Cardiac fibroblast (primary cell): ENCODE data around the gene ALDH7A1.
A peak's percentile ranks its signal among the peaks of the same experiment; 100 is the strongest.
"Not testable (repeated sequence)": the region's sequence is repeated elsewhere in the genome, so short reads cannot be mapped to it uniquely, and the experiment has no call there.

Experiments
- DNase-seq, 2 donors: peaks; one replicate each; pipeline versions ENCODE4 v3.0.0 to v3.0.0-alpha.2; 2010; ENCODE audit warnings: low read depth in 2 of 2
- H3K4me3 ChIP-seq, 2 donors: replicated peaks in 1 of 2; 1 replicate in 1 of 2; 2 replicates in 1 of 2; pipeline ENCODE4 v1.5.1; 2011; ENCODE audit warnings: low read depth in 2 of 2, low read length in 2 of 2, mild to moderate bottlenecking in 2 of 2, moderate library complexity in 1 of 2
- TF ChIP-seq, protein P1 (sequence below): IDR thresholded peaks from one replicate; pipeline ENCODE4 v1.5.1; 2011; ENCODE audit warnings: low read depth, mild to moderate bottlenecking, low read length, inconsistent platforms

The ALDH7A1 gene

DNA sequence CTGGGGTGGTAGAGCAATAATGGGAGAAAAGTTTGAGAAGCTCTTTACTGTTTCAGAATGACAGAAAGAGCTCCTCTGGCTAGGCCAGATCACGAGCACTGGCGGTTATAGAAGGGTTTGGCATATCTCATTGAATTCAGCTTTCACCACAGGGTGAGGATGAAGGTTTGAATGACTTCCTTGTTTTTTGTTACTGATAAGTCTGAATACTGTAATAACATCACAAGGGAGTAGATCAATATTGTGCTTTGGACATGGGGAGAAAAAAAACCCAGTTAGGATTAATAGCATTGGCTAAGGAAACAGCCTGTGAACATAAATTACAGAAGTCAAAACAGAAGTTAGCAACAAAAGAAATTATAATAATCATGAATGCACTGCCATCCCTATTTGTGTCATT, 15.1 kb upstream of the ALDH7A1 start:
- TF ChIP-seq, protein P1, sequence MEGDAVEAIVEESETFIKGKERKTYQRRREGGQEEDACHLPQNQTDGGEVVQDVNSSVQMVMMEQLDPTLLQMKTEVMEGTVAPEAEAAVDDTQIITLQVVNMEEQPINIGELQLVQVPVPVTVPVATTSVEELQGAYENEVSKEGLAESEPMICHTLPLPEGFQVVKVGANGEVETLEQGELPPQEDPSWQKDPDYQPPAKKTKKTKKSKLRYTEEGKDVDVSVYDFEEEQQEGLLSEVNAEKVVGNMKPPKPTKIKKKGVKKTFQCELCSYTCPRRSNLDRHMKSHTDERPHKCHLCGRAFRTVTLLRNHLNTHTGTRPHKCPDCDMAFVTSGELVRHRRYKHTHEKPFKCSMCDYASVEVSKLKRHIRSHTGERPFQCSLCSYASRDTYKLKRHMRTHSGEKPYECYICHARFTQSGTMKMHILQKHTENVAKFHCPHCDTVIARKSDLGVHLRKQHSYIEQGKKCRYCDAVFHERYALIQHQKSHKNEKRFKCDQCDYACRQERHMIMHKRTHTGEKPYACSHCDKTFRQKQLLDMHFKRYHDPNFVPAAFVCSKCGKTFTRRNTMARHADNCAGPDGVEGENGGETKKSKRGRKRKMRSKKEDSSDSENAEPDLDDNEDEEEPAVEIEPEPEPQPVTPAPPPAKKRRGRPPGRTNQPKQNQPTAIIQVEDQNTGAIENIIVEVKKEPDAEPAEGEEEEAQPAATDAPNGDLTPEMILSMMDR: no peak
- DNase-seq: no peak
- no peak overlapping the region for H3K4me3 ChIP-seq

DNA sequence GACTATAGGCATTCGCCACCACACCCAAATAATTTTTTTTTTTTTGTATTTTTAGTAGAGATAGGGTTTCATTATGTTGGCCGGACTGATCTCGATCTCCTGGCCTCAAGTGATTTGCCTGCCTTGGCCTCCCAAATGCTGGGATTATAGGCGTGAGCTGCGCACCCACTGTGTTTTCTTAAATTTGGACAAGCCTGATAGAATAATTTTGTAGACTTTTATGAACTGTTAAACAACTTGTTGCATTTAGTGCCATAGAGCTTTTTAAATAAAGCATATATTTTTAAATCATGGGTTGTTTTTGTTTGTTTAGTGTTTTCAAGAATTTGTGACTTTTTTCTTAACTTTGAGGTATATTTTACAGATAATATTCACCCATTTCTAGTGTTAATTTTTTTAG, 10.5 kb upstream of the ALDH7A1 start:
- TF ChIP-seq, protein P1: no peak
- DNase-seq: no peak
- no peak overlapping the region for H3K4me3 ChIP-seq

DNA sequence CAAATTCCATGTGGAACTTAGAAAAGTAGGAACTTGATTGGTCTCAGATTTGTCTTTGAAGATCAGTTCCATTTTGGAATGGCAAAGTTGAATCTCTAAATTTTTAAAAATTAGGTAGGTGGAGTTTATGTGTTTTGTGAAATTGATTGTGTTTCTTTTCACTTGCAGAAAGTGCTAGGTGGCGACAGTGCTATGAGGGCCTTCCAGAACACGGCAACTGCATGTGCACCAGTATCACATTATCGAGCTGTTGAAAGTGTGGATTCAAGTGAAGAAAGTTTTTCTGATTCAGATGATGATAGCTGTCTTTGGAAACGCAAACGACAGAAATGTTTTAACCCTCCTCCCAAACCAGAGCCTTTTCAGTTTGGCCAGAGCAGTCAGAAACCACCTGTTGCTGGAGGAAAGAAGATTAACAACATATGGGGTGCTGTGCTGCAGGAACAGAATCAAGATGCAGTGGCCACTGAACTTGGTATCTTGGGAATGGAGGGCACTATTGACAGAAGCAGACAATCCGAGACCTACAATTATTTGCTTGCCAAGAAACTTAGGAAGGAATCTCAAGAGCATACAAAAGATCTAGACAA, 8.5 kb upstream of the ALDH7A1 start:
- DNase-seq: no peak
- TF ChIP-seq, protein P1: no peak
- H3K4me3 ChIP-seq: no peak overlapping the region

DNA sequence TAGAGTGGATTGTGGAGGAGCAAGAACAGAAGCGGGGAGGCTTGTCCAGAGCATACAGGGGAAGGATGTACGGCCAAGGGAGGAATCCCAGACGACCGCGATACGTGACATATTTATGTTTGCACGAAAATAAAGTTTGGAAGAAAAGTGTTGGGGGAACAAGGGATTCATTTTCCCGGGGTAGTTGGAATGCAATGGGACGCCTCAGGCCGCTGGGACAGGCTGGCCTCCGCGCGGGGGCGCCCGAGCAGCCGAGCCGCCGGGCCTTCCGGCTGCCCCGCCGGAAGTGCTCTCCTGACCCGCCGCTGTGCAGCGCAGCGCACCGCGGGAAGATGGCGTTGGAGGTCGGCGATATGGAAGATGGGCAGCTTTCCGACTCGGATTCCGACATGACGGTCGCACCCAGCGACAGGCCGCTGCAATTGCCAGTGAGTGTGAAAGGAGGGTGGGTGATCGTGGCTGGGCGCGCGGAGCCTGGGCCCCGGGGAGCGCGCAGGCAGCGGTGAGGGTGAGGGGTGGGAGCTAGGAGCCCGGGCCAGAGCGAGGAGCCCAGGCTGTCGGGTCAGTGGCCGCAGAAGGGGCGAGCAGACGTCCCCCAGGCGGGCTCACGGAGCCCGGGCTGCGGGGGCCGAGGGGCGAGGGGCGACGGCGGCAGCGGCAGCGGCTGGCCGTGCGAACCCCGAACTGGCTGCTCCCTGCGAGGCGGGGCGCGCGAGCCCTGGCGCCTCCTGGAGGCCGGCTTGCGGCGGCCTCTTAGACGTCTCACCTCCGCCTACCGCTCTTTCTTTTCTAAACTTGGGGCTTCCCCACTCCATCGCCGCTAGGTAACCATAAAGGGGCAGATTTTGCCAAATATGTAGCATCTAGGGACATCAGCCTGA, 5.9 kb upstream of the ALDH7A1 start, which contains the start of gene PHAX:
PHAX (plus strand) TSS at position 317 of the 881 bp plus-strand sequence; CDS start at position 333, 16 bp downstream.
- peak; percentile 76 to 86 for DNase-seq
- TF ChIP-seq, protein P1: peak; percentile 60
- H3K4me3 ChIP-seq: peak within 1 kb of the TSS; percentile 82 to 98

DNA sequence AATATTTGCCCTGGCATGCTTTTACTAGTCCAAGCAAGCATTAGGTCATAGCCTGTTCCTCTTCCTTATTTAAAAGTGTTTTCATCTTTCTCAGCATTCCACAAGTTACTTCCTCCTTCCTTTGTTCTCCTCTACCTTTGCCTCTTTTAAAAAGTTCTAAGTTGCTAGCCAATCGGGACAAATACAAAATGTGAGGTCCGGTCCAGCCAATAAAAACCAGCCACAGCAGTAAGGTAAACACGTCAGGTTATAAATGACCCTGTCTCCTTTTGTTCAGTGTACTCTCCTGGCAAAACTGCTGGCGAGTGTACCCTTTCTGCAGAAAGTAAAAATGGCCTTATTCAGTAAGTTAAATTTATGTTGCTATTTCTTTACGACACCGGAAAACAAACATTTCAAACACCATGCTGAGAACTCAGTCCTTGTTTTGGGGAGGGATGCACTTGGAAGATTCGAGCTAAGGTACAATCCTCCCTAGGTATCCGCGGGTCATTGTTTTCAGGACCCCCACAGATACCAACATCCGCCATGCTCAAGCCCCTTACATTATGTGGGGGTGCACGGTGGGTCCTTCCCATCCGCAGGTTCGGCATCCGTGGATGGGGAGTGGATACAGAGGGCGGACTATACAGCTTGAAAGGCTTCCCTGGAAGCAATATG, 5.1 kb upstream of the ALDH7A1 start:
- DNase-seq, H3K4me3 ChIP-seq: not testable (repeated sequence)

DNA sequence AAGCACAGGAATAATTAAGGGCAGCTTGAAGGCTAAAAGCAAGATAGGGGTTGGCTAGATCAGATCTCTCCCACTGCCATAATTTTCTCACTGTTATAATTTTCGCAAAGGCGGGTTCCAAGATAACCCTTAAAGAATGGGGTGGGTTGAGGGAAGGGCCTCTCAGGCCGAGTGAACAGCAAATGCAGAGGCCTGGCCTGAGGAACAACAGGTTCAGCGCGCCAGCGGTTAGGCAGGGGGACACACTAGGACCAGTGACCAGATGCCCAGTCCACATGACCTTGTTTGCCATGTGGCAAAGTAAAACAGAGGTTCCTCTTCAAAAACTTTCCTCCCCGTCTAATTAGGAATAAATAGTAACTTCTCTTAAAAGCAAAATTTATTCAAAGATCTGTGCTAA, 4.5 kb upstream of the ALDH7A1 start:
- TF ChIP-seq, protein P1: no peak
- no peak overlapping the region for H3K4me3 ChIP-seq
- DNase-seq: no peak

DNA sequence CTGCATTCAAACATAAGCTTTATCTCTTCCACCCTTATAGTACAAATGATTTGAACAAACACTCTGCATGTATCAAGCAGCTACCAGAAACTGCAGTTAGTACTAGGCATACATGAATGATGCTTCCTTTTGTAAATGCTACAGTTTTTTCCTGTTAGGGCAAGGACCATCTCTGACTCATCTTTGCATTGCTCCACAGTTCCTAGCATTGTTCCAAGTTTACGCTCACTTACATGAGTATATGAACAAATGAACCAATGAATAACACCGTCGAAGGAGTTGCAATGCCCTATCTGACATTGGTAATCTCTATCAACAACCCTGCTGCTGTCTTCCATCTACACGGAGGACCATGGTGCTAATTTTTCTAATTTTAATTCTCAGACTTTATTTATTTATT, 2.1 kb upstream of the ALDH7A1 start:
- H3K4me3 ChIP-seq: no peak overlapping the region
- DNase-seq: peak; percentile 86 to 95

More for the DNA sequence above, 2.1 kb upstream of the ALDH7A1 start:
- TF ChIP-seq, protein P1: no peak
